ENCODE data around the gene UNC13B.

DNA sequence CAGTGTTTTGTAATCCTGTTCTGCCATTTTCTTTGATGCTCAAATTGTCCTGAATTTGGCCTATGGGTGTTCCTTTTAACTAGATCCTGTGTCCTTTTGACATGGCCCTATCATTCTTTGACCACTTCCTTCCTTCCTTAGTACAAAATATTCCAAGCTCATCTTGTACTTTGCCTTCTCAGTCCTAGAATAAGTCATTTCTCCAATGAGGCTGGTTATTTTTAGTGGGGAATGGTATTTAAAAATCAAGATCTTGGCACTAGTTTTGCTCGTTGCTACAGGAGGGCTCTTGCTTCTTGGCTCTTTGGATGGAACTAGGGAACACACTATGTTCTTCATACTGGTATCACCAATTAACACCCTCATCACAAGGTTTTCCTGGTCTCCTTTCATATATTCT lies 108.1 kb downstream of the UNC13B start:
- TF ChIP-seq CTCF (conservative IDR thresholded peaks at IDR 0.05; ENCODE audit: low read depth, low read length) (no peak), EZH2 (IDR thresholded peaks at IDR 0.05; ENCODE audit: low read length, unreplicated experiment) (no peak)
